CD4-positive, alpha-beta T cell treated with Interleukin-15 for 4 hours (primary cell): ENCODE results near the gene CGA.
A peak's percentile ranks its signal among the peaks of the same experiment; 100 is the strongest.
"Not testable (repeated sequence)": the region's sequence is repeated elsewhere in the genome, so short reads cannot be mapped to it uniquely, and the experiment has no call there.

Experiments
- DNase-seq: peaks from one replicate; pipeline ENCODE4 v3.0.0-alpha.2; 2020; ENCODE audit warnings: low spot score

The CGA gene

GRCh38 chr6:87095087-87095509 is at the start of gene CGA:
TSS of gene CGA (minus strand) at chr6:87095106. CDS start at chr6:87088200, 6,906 bp downstream.
- DNase-seq = no peak

- DNase-seq = not testable (repeated sequence)
These were observed 45.0 kb upstream of the CGA start for GRCh38 chr6:87139927-87140326.

GRCh38 chr6:87139236-87139635 is 44.3 kb upstream of the CGA start:
- DNase-seq = peak; percentile 77

GRCh38 chr6:87136963-87137362 is 42.1 kb upstream of the CGA start:
- DNase-seq = no peak

GRCh38 chr6:87127737-87128136 is 32.8 kb upstream of the CGA start:
- no peak for DNase-seq

- DNase-seq = no peak
These were observed 31.6 kb upstream of the CGA start for GRCh38 chr6:87126501-87126900.

- no peak for DNase-seq
These were observed 29.2 kb upstream of the CGA start for GRCh38 chr6:87124074-87124473.

GRCh38 chr6:87122477-87122876 is 27.6 kb upstream of the CGA start:
- no peak for DNase-seq

- no peak for DNase-seq
These were observed 23.1 kb upstream of the CGA start for GRCh38 chr6:87118054-87118453.

- DNase-seq = no peak
These were observed 22.0 kb upstream of the CGA start for GRCh38 chr6:87116922-87117321.

- no peak for DNase-seq
These were observed 20.7 kb upstream of the CGA start for GRCh38 chr6:87115402-87116135.

- no peak for DNase-seq
These were observed 15.7 kb upstream of the CGA start for GRCh38 chr6:87110636-87111035.

- no peak for DNase-seq
These were observed 10.9 kb upstream of the CGA start for GRCh38 chr6:87105823-87106222.

GRCh38 chr6:87104667-87105066 is 9.8 kb upstream of the CGA start:
- no peak for DNase-seq

GRCh38 chr6:87103977-87104601 is 9.2 kb upstream of the CGA start:
- DNase-seq = no peak

GRCh38 chr6:87102151-87102621 is 7.3 kb upstream of the CGA start:
- DNase-seq = no peak

- DNase-seq = no peak
These were observed 6.2 kb upstream of the CGA start for GRCh38 chr6:87101067-87101466.

- no peak for DNase-seq
These were observed 5.3 kb upstream of the CGA start for GRCh38 chr6:87100216-87100615.

GRCh38 chr6:87099472-87099871 is 4.6 kb upstream of the CGA start:
- DNase-seq = no peak

GRCh38 chr6:87094576-87094975 is 330 bp downstream of the CGA start:
- no peak for DNase-seq

- DNase-seq = no peak
These were observed 1.3 kb downstream of the CGA start for GRCh38 chr6:87093651-87094050.

GRCh38 chr6:87093199-87093598 is 1.7 kb downstream of the CGA start:
- DNase-seq = no peak

- no peak for DNase-seq
These were observed 2.5 kb downstream of the CGA start for GRCh38 chr6:87092435-87092834.

GRCh38 chr6:87089135-87089534 is 5.8 kb downstream of the CGA start:
- no peak for DNase-seq
